HG02981 (cell line): Measurements from ENCODE around the gene ATXN1.
A peak's percentile ranks its signal among the peaks of the same experiment; 100 is the strongest.
"Not testable (repeated sequence)": the region's sequence is repeated elsewhere in the genome, so short reads cannot be mapped to it uniquely, and the experiment has no call there.

Source experiments
- ATAC-seq: cut with Tn5 transposase; IDR thresholded peaks from one replicate; pipeline ENCODE4 v1.9.1; 2021; ENCODE audit warnings: mild to moderate bottlenecking, moderate library complexity; ENCODE audit not compliant: unreplicated experiment

ATXN1 gene

GRCh38 chr6:16725145-16725864, 36.0 kb downstream of the ATXN1 start:
- ATAC-seq, result no peak

GRCh38 chr6:16723826-16724225, 37.4 kb downstream of the ATXN1 start:
- no peak for ATAC-seq

GRCh38 chr6:16723402-16723801, 37.9 kb downstream of the ATXN1 start:
- ATAC-seq, result no peak

DNA sequence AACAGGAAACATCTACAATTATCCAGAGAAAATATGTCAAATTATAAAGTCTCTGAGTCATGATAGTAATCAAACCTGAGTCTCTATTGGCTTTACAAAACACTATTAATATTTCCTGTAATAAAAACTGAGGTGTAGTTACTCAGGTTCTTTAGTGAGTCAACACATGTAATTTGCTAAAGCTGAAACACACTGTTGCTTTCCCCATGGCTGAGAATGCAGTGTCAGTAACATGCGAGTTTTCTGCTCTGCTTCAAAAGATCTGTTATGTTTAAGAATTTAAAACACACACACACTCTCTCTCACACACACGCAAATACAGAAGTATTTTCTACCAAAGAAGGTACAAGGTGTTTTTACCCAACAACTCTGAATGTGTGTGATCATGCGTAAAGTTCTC, 38.6 kb downstream of the ATXN1 start:
- ATAC-seq, result no peak

GRCh38 chr6:16721977-16722376, 39.3 kb downstream of the ATXN1 start:
- no peak for ATAC-seq

DNA sequence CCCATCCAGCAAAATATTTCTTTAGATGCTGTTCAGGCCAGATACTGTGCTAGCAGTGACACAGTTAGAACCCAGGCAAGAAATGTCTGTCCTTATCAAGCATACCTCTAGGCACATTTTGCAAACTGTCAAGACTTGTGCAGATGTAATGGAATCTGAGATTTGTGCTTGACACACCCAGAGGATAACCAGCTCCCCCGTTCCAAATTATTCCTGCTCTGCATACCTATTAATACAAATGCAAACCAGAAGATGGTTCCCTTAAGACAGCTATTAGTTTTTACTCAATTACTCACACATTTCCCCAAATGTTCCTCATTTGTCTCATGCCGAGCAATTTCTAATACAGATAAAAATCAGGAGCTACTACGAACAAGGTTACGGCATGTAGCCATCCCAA, 40.4 kb downstream of the ATXN1 start:
- ATAC-seq, result no peak

- ATAC-seq, result no peak
These were observed 41.8 kb downstream of the ATXN1 start for GRCh38 chr6:16719488-16719887.

GRCh38 chr6:16718356-16718755, 42.9 kb downstream of the ATXN1 start:
- no peak for ATAC-seq

DNA sequence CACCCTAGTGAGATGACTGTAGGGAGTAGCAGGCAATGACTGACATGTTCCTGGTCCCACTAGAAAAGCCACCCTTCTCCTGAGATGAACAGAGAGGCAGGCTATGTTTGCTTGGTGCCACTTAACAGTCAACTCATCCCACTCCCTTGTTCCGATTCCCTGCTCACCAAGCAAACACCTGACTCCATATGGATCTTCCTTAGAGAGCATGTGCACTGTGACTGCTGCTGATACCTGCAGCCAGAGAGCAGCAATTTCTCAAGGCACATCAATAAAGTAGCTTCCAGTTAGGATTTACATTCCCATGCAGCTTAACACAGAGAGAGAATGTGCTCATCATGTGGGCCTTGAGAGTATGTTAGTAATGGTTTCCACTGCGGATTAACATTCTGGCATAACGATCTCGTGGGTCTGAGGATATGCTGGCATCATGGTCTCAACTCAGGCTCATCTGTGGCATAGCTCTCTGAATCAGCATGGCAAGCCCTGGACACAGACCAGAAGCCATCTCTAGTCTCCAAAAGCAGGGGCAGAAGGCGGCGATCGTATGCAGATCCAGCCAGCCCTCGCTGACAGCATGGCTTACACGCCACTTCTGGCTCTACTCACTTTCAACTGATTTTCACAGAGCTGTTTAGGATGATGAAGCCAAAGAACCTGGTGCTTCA, 43.9 kb downstream of the ATXN1 start:
- no peak for ATAC-seq

DNA sequence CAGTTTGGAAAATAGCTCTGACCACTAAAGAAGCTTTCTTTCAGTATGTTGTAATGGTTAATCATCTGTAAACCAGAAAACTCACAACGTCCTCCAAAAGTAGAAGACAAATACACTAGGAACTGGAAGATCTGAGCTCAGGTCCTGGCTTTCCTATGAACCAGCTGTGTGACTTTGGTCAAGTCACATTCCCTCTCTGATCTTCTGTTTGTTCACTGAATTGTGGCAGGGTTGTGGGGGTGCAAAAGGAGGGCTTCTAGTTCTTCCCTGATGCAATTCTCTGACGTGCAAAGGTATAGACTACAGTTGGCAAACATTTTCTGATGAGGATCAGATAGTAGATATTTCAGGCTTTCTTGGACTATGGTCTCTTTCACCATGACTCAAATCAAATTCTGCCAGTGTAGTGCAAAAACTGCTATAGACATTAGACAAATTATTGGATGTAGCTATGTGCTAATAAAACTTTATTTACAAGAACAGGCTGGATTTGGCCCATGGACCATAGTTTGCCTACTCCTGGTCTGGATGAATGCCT, 44.9 kb downstream of the ATXN1 start:
- no peak for ATAC-seq

DNA sequence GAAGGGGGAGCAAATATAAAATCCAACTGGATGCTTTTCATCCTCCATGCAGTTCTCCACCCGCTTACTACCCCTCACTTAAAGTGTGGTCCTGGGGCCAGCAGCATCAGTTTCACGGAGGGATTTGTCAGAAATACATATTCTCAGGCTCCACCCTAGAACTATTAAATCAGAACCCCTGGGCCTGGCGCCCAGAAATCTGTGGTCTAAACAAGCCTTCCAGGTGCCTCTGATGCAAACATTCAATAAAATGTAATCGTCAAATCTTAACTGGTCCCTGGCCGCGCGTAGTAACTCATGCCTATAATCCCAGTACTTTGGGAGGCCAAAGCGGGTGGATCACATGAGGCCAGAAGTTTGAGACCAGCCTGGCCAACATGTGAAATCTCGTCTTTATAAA, 47.7 kb downstream of the ATXN1 start:
- no peak for ATAC-seq

DNA sequence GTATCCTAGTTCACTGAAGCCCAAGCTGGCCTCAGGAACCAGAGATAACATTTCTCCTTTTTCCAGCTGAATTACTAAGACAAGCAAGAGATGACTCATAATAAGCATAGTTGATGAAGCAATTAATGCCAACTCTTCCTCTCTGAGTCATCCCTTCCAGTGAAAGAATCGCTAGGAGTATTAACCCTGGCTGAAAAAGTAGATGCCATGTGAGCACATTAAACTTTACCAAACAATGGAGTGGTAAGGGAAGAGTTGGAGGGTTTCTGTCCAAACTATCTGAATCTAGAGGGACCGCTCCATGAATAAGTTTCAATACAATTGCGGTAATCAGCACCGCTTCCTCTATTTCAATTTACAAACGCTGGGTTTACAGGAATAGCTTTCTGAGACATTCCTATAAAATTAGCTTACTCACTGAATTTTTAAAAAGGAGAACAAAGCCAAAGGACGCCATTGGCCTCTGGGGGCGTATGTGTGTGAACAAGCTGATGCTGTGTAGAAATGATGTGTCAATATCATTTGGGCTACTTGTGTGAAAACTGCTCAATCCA, 48.3 kb downstream of the ATXN1 start:
- peak; percentile 33 for ATAC-seq

DNA sequence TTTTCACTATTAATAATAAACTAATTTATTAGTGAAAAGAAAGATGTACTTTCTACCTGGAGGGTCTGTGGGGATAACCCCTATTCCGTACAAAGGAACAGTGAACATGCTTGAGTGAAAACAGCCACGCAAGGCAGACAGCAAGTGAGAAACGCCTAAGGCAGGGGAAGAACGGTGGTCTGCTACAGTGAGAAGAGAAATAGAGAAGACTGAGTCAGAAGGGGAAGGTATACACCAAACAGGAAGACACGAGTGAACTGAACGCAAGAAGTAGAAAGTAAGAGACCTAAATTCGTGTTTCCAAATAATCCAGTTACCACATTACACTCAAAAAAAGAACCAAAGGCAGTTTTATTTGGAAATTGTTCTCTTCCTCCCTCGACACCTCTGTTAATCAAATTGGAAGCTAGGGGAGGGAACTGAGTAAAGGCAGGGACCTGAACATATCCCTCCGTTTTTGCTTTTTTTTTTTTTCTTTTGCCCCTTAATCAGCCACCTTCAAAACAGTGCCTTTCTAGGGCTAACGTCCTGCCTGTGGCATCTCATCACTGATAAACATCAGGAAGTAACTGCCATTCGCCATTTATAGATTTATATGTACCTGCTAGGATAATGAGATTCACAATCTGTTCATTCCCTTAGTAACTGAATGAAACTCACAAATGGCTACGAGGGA, 48.9 kb downstream of the ATXN1 start:
- ATAC-seq, result peak; percentile 69

- ATAC-seq, result no peak
These were observed 49.6 kb downstream of the ATXN1 start for GRCh38 chr6:16711546-16712254.

DNA sequence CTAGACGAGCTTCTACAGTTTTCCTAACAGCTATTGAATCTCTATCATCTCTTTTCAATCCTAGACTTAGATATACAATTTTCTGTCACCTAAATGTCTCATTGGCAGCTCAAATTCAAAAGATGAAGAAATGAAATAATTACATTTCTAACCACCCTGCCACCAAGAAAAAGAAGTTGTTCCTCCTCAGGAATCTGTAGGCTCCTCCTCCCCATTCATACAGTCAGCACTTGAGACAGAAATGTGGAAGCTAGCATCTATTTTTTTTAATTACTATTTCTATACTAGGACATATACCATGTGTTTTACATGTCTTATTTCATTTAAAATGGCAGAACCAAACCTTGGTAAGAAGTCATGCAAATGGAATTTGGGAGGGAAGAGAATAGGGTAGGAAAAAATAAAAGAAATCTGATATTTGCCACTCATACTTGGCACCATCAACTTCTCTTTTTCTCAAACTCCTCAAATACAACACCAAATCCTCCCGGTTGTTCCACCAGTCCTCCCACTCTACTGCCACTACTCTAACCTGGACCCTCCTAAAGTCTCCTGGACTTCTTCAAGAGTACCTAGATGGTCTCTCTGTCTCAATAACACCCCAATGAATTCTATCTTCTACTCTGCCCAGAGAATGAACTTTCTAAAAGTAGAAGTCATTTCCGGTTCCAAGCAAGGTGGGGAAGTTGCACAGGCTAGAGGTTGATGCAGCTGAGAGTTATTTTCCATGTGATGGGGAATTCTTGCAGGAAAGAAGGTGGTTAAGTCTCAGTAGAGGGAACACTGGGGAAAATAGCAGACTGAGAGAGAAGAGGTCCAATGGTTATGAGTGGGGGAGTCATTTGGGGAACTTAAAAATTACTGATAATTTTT, 54.1 kb downstream of the ATXN1 start:
- no peak for ATAC-seq

DNA sequence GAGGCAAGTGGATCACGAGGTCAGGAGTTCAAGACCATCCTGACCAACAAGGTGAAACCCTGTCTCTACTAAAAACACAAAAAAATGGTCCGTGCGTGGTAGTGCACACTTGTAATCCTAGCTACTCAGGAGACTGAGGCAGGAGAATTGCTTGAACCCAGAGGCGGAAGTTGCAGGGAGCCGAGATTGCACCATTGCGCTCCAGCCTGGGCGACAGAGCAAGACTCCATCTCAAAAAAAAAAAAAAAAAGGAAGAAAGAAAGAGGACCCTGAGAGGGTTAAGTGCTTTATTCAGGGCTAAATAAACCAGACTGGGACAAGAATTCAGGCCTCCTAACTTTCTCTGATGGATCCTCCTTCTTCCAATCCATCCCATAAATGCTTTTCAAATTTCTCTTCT, 54.8 kb downstream of the ATXN1 start:
- ATAC-seq, result not testable (repeated sequence)

DNA sequence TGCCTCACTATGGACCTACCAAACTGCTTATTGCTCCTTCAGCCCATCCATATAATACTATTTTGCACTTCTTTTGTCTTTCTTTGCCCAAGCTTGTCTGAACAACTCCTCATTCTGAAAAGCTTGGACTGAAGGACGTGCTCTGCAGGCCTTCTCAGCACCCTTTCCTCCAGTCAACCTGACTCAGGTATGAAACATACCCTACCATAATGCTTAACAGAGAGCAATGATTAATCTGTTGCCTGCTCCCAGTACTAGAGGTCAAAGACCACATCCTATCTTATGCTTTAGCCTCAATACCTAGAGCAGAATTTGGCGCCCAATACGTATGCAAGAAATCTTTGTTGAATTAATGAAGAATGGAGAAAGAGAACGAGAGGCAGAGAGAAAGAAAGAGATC, 55.2 kb downstream of the ATXN1 start:
- no peak for ATAC-seq

DNA sequence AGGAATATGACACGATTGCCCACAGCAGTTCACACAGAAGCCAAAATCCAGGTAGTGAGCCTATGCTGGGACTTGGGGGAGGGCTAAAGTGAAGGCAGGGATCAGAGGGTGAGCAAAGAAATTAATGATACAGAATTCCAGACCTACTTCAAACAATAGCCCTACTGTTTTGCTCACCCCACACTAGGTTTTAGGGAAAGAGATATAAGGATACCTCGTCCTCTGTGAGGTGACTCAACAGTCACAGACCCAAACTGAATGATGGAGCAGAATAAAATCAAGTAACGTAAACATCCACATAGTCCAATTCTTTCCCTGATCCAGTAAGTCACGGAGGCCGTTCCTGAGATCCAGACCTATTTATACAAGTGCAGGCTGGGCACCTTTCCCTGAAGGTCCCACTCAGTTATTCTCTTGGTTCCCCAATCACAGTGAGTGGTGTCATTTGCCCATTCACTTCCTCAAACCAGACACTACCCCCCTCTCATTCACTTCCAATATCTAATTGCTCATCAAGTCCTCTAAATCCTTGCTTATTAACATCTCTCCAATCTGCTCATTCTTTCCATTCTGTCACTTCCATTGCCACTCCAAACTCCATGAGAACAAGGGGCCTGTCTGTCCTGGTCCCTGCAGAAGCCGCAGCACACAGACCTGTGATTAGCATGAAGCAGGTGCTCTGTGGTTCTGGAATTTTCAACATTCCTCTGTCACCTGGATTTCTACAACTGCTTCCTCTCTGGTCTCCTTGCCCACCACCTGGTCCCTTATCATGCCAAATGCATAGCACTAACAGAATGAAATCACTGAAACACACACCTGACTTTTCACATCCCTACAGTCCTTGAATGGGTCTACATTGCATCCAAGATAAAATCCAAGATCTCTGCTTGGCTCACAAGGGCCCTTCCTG, 55.9 kb downstream of the ATXN1 start:
- ATAC-seq, result no peak
